Measurements from ENCODE around the gene COLGALT1. TPM values are rescaled to one million over a fixed set of nuclear protein-coding genes. Genes with fewer than 3 reads are reported as not detected.
"Not testable (repeated sequence)": the region's sequence is repeated elsewhere in the genome, so short reads cannot be mapped to it uniquely, and the experiment has no call there.

The COLGALT1 gene
- total RNA-seq, 2 donors from 2014 or later: 69.1 to 86.7 TPM

GRCh38 chr19:17580470-17581144 is 25.2 kb downstream of the COLGALT1 start:
- no peak for DNase-seq (ENCODE audit: low spot score)
- intact Hi-C loops (cut with DNase I): no loop called here

GRCh38 chr19:17581211-17581874 is 25.9 kb downstream of the COLGALT1 start:
- intact Hi-C loops (cut with DNase I): no loop called here
- no peak for DNase-seq (ENCODE audit: low spot score)

GRCh38 chr19:17582613-17583012 is 27.2 kb downstream of the COLGALT1 start:
- intact Hi-C loops (cut with DNase I): no loop called here
- DNase-seq (ENCODE audit: low spot score): no peak

- intact Hi-C loops (cut with DNase I): no loop called here
- no peak for DNase-seq (ENCODE audit: low spot score)
Observed at GRCh38 chr19:17584132-17584531, 28.7 kb downstream of the COLGALT1 start.

GRCh38 chr19:17585395-17585794 is 29.9 kb downstream of the COLGALT1 start:
- intact Hi-C loops (cut with DNase I); DNase-seq (ENCODE audit: low spot score): not testable (repeated sequence)

- intact Hi-C loops (cut with DNase I): no loop called here
- DNase-seq (ENCODE audit: low spot score): no peak
Observed at GRCh38 chr19:17590866-17591265, 35.4 kb downstream of the COLGALT1 start.

- intact Hi-C loops (cut with DNase I); DNase-seq (ENCODE audit: low spot score): not testable (repeated sequence)
Observed at GRCh38 chr19:17594296-17594695, 38.8 kb downstream of the COLGALT1 start.

- DNase-seq (ENCODE audit: low spot score); intact Hi-C loops (cut with DNase I): not testable (repeated sequence)
Observed at GRCh38 chr19:17598063-17598462, 42.6 kb downstream of the COLGALT1 start.

GRCh38 chr19:17598953-17599352 is 43.5 kb downstream of the COLGALT1 start:
- intact Hi-C loops (cut with DNase I): no loop called here
- DNase-seq (ENCODE audit: low spot score): no peak

- intact Hi-C loops (cut with DNase I): no loop called here
- DNase-seq (ENCODE audit: low spot score): no peak
Observed at GRCh38 chr19:17599780-17600179, 44.3 kb downstream of the COLGALT1 start.

GRCh38 chr19:17601683-17602082 is 46.2 kb downstream of the COLGALT1 start:
- DNase-seq (ENCODE audit: low spot score): no peak
- intact Hi-C loops (cut with DNase I): no loop called here

GRCh38 chr19:17602217-17602616 is 46.8 kb downstream of the COLGALT1 start:
- intact Hi-C loops (cut with DNase I): no loop called here

GRCh38 chr19:17602872-17603510 is 47.5 kb downstream of the COLGALT1 start:
- intact Hi-C loops (cut with DNase I): no loop called here

More at GRCh38 chr19:17602217-17602616, 46.8 kb downstream of the COLGALT1 start:
- DNase-seq (ENCODE audit: low spot score): no peak

GRCh38 chr19:17604372-17605025 is 49.0 kb downstream of the COLGALT1 start:
- DNase-seq (ENCODE audit: low spot score): no peak
- intact Hi-C loops (cut with DNase I): no loop called here

More at GRCh38 chr19:17602872-17603510, 47.5 kb downstream of the COLGALT1 start:
- no peak for DNase-seq (ENCODE audit: low spot score)

- DNase-seq (ENCODE audit: low spot score): no peak
- intact Hi-C loops (cut with DNase I): no loop called here
Observed at GRCh38 chr19:17605117-17605516, 49.7 kb downstream of the COLGALT1 start.

- intact Hi-C loops (cut with DNase I): no loop called here
Observed at GRCh38 chr19:17605761-17606589, 50.5 kb downstream of the COLGALT1 start.

GRCh38 chr19:17606590-17607185 is 51.2 kb downstream of the COLGALT1 start:
- intact Hi-C loops (cut with DNase I): no loop called here
- DNase-seq (ENCODE audit: low spot score): no peak

More at GRCh38 chr19:17605761-17606589, 50.5 kb downstream of the COLGALT1 start:
- peak; percentile 93 for DNase-seq (ENCODE audit: low spot score)

- intact Hi-C loops (cut with DNase I): no loop called here
- DNase-seq (ENCODE audit: low spot score): no peak
Observed at GRCh38 chr19:17607936-17608335, 52.5 kb downstream of the COLGALT1 start.

GRCh38 chr19:17610384-17610783 is 54.9 kb downstream of the COLGALT1 start:
- intact Hi-C loops (cut with DNase I): loop anchor here in 1 of 2 donors (5.0 kb wide), 1 partner anchor 683 kb away; no protein-coding TSS in a partner anchor
- DNase-seq (ENCODE audit: low spot score): no peak

Measured in posterior vena cava (tissue), 2 donors.